OCI-LY3 (cell line): ENCODE data around the gene GNG2.

Source experiments
- CTCF ChIP-seq: fragments of 200-600, 300-600 bp; sonication (generic); IDR thresholded peaks from 2 replicates; pipeline ENCODE4 v1.5.1; 2014; ENCODE audit warnings: antibody characterized with exemption, low read length, low read depth
- EZH2phosphoT487 ChIP-seq: fragments of 200-600 bp; shearing (Covaris generic); IDR thresholded peaks from 2 replicates; pipeline ENCODE4 v1.6.1; 2018; ENCODE audit warnings: antibody characterized with exemption, mixed run types, low read depth

- no peak for TF ChIP-seq CTCF
- no peak for TF ChIP-seq EZH2phosphoT487
Measured at GRCh38 chr14:51990488-51990887, 130.1 kb downstream of the GNG2 start.
